ENCODE measurements around the gene PON1. TPM values are rescaled to one million over a fixed set of nuclear protein-coding genes. Genes with fewer than 3 reads are reported as not detected.

Gene PON1
- total and polyA plus RNA-seq, 4 donors = 0.59 to 1.2 (median 0.84) TPM

Small RNA genes within 50 kb of the gene (small RNA-seq; reads per million reads assigned to genes)
- gene AC004022.2 (ENCODE audit: low replicate concordance) = not detected

Other genes with a start within 250 kb of the PON1 start
- 1 to 10 TPM; 3.5 to 4.0 TPM for gene PON3, start 71.8 kb upstream of the PON1 start, total RNA-seq
- 1 to 10 TPM; 4.1 to 4.3 TPM for gene PON3, start 71.8 kb upstream of the PON1 start, polyA plus RNA-seq (ENCODE audit: insufficient read length in 2 of 2)
- gene PON2, start 110.5 kb upstream of the PON1 start, total RNA-seq = 100 to 1,000 TPM; 167 to 177 TPM
- gene PON2, start 110.5 kb upstream of the PON1 start, polyA plus RNA-seq (ENCODE audit: insufficient read length in 2 of 2) = 100 to 1,000 TPM; 252 to 286 TPM
- gene ASB4, start 161.4 kb upstream of the PON1 start, total RNA-seq = under 1 TPM; 0.20 to 0.72 TPM
- under 1 TPM; 0.33 to 0.65 TPM for gene ASB4, start 161.4 kb upstream of the PON1 start, polyA plus RNA-seq (ENCODE audit: insufficient read length in 2 of 2)